Measurements from ENCODE around the gene ADCY9. TPM values are rescaled to one million over a fixed set of nuclear protein-coding genes. Genes with fewer than 3 reads are reported as not detected.

The ADCY9 gene
- polyA plus RNA-seq, 1 donor from 2014 or later: 6.3 TPM

- no peak overlapping the region for H2AFZ ChIP-seq (ENCODE audit: low read depth, low read length)
- H3K79me2 ChIP-seq (replicated peaks; ENCODE audit: insufficient read depth, low read length): no peaks in the 10 kb centered on the region
- no peaks in the 10 kb centered on the region for H3K36me3 ChIP-seq (ENCODE audit: insufficient read depth, low read length)
- H4K20me1 ChIP-seq (ENCODE audit: insufficient read depth): no peaks in the 10 kb centered on the region
- no peak overlapping the region for H3K4me2 ChIP-seq (ENCODE audit: low read length)
- H3K27ac ChIP-seq (ENCODE audit: low read length): no peak overlapping the region
- H3K9me2 ChIP-seq (ENCODE audit: insufficient read depth, low read length): no peaks in the 10 kb centered on the region
- TF ChIP-seq EP300 (conservative IDR thresholded peaks at IDR 0.05; ENCODE audit: poor library complexity, severe bottlenecking): no peak
- TF ChIP-seq REST (IDR thresholded peaks at IDR 0.05; ENCODE audit: borderline replicate concordance): no peak
- TF ChIP-seq EZH2 (IDR thresholded peaks at IDR 0.05; ENCODE audit: borderline replicate concordance, insufficient read depth, low read length, poor library complexity, severe bottlenecking): no peak
- no peak overlapping the region for H3K4me3 ChIP-seq (ENCODE audit: low read length)
- no peaks in the 10 kb centered on the region for H3K9me3 ChIP-seq (ENCODE audit: low read length)
- no peaks in the 10 kb centered on the region for H3F3A ChIP-seq (ENCODE audit: insufficient read depth, low read length, poor library complexity, severe bottlenecking)
- H3K27me3 ChIP-seq (ENCODE audit: insufficient read depth, low read depth, low read length): no peaks in the 10 kb centered on the region
- H3K9ac ChIP-seq (ENCODE audit: low read length): no peak overlapping the region
Measured at GRCh38 chr16:4021070-4021779, 95.0 kb downstream of the ADCY9 start.

- H3K4me2 ChIP-seq (ENCODE audit: low read length): no peak overlapping the region
- H3K9ac ChIP-seq (ENCODE audit: low read length): no peak overlapping the region
- H3K36me3 ChIP-seq (ENCODE audit: insufficient read depth, low read length): no peaks in the 10 kb centered on the region
- no peaks in the 10 kb centered on the region for H3K79me2 ChIP-seq (replicated peaks; ENCODE audit: insufficient read depth, low read length)
- no peaks in the 10 kb centered on the region for H3K9me2 ChIP-seq (ENCODE audit: insufficient read depth, low read length)
- H3K4me3 ChIP-seq (ENCODE audit: low read length): no peak overlapping the region
- H3K27ac ChIP-seq (ENCODE audit: low read length): no peak overlapping the region
- TF ChIP-seq REST (IDR thresholded peaks at IDR 0.05; ENCODE audit: borderline replicate concordance): no peak
- TF ChIP-seq EZH2 (IDR thresholded peaks at IDR 0.05; ENCODE audit: borderline replicate concordance, insufficient read depth, low read length, poor library complexity, severe bottlenecking): no peak
- no peak for TF ChIP-seq RAD21 (conservative IDR thresholded peaks at IDR 0.05)
- no peak for TF ChIP-seq TAF1 (IDR thresholded peaks at IDR 0.05; ENCODE audit: low read depth)
- no peak for TF ChIP-seq POLR2AphosphoS5 (IDR thresholded peaks at IDR 0.05)
- no peak for TF ChIP-seq CTCF (IDR thresholded peaks at IDR 0.05; ENCODE audit: poor library complexity, severe bottlenecking)
- TF ChIP-seq EP300 (conservative IDR thresholded peaks at IDR 0.05; ENCODE audit: poor library complexity, severe bottlenecking): no peak
- TF ChIP-seq MXI1 (conservative IDR thresholded peaks at IDR 0.05; ENCODE audit: poor library complexity, severe bottlenecking): no peak
- TF ChIP-seq SMC3 (conservative IDR thresholded peaks at IDR 0.05; ENCODE audit: poor library complexity): no peak
- H3K27me3 ChIP-seq (ENCODE audit: insufficient read depth, low read depth, low read length): no peaks in the 10 kb centered on the region
- H2AFZ ChIP-seq (ENCODE audit: low read depth, low read length): no peak overlapping the region
- H3F3A ChIP-seq (ENCODE audit: insufficient read depth, low read length, poor library complexity, severe bottlenecking): no peaks in the 10 kb centered on the region
- H4K20me1 ChIP-seq (ENCODE audit: insufficient read depth): no peaks in the 10 kb centered on the region
- H3K9me3 ChIP-seq (ENCODE audit: low read length): no peaks in the 10 kb centered on the region
Measured at GRCh38 chr16:4019371-4019791, 96.9 kb downstream of the ADCY9 start.

All from neural cell (in vitro differentiated cells).